HPDE6-E6E7 (cell line): ENCODE results near the gene SH2D2A.

Source experiments
- DNase-seq: peaks from one replicate; pipeline ENCODE4 v3.0.0; 2011; ENCODE audit warnings: missing footprints; ENCODE audit errors: extremely low spot score

SH2D2A gene

DNA sequence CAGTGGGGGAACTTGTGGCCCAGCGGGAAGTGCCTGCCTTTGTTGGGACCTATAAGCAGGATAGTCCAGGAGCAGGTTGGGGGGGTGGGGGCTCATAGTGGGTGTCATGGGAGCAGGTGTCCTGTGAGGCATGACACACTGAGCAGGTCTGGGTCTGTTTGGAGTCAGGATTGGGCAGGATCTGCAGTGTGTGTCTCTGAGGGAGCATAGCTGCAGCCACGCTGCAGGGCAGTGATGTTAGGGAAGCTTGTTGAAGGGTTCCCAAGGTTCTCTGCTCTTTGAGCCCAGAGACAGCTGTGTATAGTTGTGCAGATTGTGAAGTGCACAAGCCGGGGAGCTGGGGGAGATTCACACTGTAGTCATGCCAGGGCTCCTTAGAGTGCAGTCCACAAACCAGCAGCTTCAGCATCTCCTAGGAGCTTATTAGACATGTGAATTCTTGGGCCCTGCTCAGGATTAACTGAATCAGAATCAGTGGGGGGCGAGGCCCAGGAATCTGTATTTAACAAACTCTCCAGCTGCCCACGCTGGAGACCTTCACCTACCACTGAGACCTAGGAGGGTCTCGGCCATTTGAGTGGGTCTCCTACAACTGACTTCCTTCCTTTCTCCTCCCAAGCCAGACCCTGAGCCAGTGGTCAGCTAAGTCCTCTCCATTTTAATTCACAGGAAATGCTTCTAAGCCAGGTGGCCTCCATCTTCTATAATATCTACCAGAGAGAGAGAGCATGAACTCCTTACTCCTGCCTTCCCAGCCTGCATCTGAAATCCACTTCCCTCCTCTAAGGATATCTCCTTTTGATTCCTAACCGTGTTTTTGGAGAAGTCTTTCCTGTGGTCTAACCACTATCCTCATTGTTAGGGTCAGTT is 31.2 kb upstream of the SH2D2A start:
- no peak for DNase-seq

DNA sequence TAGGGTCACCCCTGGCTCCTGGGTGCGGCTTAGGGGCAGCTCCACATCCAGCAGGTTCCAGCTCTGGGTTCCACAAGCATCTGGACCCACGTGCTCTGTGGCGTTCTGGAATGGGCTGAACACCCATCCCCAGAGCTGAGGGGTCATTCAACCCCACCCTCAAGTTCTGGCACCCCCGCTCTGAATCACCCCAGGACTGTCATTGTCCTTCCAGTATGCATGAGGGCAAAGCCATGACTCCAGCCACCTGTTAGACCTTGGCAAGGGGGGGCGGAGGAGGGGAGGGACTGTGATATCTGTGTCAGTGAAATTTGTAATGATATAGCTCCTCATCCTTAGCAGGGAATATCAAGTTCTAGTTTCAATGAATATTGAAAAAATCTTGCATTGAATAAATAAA is 30.0 kb upstream of the SH2D2A start:
- DNase-seq, result no peak

DNA sequence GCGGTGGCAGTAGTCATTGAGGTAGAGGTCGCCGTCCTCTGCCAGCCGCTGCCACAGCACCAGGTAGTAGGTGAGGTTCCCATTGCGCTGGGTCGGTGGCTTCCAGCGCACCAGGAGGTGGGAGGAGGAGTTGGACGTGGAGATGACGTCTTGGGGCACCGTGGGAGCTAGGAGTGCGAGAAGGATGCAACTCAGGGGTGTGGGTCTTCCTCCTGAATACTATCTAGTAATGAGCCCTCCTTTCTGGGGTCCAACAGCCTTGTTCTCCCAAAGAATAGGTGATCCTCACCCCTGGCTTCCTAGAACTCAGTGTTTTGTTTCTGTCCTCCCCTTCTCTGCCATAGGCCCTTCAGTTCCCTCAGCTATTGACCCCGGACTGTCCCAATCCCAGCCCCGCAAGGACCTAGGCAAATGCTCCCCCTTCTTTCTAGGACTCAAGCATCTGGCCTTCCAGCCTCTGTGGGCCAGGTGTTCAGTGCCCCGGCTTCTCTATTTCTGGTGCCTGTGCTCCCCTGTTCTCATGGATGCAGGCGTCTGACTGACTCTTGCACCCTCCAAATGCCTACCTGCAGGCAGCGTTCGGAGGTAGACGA is 29.4 kb upstream of the SH2D2A start:
- DNase-seq, result no peak

DNA sequence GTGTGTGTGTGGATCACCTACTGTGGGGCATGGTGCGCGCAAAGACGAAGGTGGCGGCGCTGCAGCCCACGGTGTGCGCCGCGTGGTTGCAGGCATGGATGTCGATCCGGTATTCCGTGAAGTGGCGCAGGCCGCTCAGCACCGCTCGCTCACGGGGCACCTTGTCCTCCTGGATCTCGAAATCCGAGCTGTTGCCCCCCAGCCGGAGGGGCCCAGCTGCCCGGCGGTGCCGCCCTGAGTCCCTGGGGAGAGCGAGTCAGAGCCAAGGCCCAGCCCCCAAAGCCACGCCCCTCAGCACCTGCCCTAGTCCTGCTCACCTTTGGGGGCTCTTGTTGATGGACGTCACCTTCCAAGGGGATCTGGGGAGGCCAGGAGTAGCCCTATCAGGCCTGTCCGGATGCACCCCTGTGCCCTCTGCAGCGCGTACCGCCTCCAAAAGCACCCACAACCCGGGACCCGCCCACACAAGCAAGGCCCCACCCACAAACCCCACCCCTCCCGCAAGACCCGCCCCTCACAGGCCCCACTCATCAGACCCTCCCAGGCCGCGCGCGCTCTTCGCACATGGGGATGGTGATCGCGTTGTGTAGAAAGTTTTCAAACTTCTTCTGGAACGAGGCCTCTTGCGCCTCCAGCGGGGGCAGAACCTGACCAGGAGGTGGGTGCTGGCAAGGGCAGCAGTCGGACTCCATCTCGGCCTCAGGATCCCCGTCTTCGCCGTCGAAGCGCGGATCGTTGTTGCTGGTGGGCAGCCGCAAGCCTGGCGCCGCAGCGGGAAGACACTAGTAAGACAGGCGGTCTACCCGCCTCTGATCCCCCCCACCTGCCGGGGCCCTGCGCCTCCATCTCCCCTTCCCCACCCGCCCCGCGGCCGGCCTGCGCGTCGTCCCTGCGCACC is 28.7 kb upstream of the SH2D2A start:
- DNase-seq, result no peak

DNA sequence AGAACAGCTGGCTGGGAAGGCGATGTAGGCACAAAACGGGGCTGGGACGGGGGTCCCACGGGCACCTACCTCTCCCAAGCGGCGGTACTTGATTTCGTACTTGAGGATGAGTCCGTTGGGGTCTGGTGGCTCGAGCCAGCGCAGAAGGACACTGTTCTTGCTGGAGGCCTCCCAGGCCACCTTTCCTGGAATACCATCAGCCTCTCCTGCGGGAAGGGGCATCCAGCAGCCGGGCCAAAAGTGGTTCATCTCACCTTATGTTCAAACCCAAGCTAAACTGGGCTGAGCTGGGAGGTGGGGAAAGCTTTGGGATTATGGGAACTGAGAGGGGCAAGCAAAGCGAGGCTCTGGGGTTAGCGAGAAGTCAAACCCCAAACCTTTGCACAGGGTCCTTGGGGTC is 28.0 kb upstream of the SH2D2A start:
- no peak for DNase-seq

DNA sequence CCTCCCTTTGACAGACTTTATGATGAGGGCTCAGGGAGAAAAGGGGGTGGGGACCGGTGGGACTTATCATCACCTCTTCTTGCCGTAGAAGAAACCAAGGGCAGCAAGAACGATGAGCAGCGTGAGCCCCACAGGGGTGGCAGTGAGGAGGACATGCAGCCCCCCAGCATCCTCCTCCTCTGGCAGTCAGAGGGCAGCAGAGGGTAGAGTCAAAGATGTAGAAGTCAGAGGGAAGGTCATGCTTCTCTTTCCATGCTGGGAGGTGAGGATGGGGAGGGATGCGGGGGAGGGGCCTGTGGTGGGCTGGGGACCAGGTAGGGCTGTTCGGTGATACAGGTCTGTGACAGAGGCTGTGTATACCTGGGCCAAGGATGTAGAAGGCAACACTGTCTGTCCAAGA is 27.5 kb upstream of the SH2D2A start:
- DNase-seq, result no peak

DNA sequence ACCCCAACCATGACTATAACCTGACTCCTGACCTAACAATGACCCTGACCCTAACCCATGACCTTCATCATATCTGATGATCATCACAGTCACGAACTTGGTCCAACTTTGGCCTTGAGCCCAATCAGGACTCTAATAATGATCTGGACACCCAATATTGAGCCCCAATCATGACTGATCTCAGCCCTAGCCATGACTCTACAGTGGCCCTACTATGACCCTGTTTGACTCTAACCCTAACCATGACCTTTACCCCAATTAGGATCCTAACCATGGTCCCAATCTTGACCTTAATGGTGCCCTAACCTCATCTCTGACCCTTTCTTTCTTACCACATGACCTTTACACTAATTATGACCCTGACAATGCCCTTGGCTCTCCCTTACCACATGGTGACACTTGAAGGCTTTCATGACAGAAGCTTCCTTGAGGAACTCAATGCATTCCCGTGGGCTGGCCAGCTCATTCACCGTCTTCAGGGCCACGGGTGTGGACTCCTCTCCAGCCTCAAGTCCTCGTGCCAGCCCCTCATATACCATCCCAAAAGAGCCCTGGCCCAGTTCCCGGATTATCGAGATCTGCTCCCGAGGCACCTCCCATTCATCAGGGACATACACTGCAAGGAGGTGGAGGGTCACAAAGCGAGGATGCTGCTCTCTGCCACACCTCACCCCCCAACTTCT is 26.1 kb upstream of the SH2D2A start:
- no peak for DNase-seq

DNA sequence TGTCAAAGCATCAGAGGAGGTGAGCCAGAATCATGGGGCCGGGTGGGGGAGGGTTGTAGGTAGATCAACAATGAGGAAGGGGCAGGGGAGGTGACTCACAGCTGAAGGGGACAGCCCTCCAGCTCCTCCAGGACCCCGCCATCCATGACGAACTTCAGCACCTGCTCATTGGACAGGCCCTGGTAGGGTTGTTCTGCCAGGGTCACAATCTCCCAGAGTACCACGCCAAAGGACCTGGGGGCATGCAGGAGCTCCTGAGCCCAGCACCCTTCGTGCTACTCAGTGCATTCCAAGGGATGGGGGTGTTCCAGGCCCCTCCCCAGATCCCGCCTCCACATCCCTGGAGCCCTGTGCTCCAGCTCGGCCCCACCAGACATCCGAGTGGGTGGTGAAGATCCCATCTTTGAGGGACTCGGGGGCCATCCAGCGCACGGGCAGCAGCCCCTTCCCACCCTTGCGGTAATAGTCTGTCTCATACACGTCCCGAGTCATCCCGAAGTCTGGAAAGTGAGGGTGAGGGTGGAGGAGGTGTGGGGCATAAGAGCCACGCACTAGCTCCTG is 24.7 kb upstream of the SH2D2A start:
- DNase-seq, result no peak

DNA sequence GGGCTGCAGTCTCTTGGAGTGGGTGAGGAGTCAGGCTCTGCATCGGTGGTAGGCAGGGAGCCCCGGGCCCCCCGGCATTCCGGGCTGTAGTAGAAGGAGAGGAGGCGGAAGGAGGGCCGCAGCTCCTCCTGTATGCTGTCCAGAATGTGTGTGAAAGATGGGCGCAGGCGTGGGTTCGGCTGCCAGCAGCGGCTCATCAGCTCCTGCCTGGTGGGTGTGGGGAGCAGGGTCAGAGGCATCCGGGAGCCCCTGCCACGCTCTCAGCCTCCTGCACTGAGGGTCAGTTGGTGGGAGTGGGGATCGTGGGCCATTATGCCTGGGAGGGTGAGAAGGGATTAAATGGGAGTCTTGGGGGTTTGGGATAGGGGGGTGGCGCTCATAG is 24.2 kb upstream of the SH2D2A start:
- DNase-seq, result no peak

DNA sequence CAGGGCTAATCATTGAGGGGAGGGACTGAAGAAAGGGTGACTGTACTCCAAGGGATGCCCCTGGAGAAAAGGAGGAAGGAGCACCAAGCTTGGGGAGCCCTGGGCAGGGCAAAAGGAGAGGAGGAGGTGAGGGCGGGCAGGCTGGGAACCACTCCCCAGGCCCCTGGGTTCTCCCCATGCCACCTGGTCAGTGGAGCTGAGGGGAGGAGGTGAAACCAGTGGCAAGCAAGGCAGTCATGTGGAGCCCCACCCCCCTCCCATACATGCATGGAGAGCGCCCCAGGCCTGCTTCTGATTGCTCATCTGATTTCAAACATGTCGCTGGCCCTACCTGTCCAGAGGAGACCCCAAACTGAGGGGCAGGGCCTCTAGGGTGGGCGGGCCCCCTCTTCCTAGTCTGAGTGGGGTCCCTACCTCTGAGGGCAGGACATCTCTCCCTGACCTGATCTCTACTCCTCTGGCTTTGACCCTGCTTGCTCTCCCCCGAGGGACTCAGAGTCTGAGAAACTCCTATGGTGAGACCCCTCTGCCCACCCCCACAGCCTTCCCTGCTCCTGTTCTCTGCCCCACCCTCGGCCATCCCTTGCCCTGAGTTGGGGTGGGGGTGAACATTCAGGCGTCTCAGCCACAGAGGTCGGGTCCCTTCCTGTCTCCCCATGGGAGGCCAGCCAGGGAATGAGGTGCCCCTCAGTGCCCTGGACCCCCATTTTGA is 23.7 kb upstream of the SH2D2A start:
- DNase-seq, result no peak

DNA sequence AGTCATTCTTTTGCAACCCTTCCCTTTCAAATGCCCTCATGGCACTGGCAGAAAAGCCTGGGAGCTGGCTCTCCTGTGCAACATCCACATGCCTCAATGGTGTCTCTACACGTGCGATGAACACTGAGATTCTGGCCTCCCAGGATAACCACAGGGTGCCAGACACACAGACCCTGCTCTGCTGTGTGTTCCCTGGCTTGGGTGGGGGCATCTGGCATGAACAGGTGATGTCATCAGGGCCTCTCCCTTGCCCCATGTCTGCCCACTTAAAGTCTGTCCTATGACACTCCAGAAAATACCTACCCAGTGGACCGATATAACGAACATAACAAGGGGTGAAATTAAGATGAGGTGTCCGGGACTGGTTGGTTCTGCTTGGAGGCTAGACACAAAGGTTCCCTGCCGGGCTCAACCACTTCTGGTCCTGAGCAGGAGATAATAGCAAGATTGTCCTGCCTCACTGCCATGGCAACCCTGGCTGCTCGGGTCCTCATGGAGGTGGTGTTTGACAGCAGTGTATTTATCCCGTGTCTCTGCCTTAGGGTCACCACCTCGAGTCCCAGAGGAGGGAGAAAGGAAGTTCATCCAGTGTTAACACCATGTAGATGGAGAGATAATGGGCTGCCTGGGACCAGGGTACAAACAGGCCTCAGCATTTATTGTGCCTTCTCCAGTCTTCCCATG is 22.9 kb upstream of the SH2D2A start:
- DNase-seq, result no peak

DNA sequence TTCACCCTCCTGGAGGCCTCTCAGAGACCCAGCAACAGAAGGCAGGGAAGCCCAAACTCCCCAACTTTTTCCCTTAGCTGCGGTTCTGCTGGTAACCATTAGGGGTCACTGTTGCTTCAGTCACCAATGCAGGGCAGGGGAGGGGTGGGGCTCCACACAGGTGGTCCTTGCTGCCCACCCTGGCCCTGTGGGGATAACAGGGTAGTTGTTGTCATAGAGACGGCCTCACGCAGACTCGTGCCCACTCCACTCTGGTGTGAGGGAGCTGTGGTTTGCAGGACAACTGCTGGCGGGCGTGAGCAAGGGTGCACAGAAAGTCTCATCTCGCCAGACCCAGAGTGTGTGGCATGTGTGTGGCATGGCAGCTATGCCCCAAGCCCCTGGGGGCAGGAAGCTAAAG is 22.3 kb upstream of the SH2D2A start:
- no peak for DNase-seq

DNA sequence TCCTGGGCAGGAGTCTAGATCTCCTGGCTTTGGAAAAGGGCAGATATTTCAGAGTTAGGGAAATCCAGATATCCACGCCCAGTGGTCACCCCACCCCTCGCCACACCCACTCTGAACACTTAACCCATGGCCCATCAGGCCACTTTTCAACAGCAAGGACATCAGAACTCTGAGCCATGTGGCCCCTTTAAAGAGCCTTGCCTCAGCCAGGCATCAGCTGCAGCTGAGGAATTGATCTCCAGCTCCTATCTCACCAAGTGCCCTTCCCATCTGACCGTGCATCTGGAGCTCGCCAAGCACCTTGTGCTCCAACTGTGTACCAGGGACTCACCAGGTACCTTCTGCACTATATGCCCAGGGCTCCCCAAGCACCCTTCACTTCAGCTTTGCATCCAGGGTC is 20.2 kb upstream of the SH2D2A start:
- DNase-seq, result no peak

DNA sequence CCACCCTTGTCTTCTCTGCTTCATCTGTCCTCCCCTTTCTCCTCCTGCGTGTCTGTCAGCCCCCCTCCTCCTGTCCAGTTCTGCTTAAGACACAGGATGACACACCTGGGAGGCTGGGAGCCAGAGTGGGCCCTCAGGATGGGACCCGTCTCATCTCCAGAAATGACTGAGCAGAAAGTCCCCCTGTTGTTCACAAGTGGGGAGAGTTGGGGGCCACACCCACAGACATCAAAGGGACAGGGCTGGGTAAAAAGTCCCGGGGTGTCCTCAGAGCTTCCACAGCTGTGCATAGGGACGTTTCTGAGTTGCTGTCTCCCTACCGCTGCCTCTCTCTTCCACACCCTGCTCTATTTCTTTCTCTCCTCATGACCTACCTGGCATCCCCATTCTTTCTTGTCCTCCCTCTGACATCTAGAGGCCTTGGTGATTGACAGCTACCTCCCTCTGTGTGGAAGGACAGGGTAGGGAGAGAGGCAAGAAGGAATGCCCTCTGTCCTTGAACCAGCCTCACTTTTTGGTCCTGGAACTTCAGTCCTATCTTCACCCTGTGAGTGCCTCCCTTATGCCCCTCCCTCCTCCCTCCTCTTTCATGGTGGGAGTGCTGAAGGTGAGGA is 19.5 kb upstream of the SH2D2A start:
- no peak for DNase-seq

DNA sequence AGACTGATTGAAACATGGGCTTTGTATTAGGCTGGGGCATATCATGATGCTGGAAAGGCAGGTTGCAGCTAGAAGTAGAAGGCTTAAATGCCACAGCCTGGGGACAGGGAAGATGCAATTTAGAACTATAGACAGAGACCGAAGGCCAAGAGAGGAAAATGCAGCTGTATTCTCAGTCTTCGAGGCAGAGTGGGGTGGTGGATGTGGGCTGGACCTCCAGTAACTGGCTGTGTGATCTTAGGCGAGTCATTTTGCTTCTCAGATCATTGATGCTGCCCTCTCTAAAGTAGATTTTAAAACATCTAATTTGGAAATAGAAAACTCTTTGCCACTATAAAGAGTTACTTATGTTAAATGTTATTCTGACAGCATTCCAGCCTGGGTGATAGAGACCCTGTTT is 17.7 kb upstream of the SH2D2A start:
- DNase-seq, result no peak

DNA sequence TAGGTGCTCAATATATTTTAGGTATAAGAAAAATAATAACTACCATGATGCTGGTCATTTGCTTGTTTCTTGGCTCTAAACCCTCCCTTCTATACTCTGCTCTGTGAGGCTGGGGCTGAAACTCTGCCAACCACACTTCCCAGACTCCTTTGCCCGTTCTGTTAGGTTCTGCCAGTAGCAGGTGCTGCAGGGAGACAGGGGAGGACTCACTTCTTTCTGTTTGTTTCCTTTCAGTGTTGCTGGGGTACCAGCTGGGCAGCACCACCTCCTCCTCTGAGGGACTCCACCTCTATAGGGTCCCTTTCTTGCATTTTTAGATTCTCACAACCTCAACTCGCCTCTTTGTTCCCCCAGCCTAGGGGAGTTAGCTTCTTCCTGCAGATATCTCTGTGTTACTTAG is 17.0 kb upstream of the SH2D2A start:
- no peak for DNase-seq

DNA sequence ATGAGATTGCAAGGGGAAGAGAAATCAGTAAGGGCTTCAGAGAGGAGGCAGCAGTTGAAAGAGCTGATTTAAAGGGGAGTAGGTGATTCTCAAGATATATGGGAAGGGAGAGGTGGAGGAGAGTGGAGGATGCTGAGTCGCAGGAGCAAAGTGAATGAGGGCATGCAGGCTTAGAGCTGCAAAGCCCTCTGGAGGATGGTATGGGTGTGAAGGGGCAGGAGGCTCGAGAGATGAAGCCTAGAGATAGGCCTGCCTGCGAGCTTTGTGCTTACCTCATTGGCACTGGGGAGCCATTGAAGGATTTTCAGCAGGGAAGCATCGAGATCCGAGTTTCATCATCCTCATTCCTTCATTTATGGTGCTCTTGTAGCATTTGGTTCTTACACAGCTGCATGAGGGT is 15.8 kb upstream of the SH2D2A start:
- no peak for DNase-seq

DNA sequence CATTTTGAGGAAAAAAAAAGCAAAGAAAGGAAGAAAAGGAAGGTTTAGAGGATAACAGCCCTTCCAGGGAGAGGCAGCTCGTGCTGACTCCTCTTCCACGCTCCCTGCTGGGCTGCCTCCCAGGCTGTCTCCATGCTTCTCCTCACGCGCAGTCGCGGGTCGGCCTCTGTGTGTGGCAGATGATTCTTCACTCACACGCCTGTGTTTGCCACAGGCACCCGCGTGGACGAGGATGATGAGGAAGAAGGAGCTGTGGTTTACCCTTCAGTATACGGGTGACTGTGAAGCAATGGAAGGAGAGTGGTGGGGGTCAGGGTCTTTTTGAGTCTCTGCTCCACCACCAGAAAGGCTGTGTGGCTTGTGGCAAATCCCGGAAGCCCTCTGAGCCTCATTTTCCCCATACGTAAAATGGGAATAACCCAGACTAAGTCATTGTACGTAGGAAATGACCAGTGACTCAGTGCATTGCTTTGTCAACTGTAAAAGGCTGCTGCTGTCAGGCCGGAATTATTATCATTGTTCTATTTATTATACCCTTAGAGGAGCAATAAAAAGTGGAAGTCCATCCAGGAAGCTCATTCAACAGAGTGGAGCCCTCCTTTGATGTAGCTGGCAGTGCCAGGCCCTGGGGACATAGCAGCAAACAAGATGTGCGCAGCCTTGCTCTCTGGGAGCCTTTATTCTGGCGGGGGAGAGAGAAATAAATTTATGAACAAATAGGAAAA is 11.9 kb upstream of the SH2D2A start:
- DNase-seq, result no peak

DNA sequence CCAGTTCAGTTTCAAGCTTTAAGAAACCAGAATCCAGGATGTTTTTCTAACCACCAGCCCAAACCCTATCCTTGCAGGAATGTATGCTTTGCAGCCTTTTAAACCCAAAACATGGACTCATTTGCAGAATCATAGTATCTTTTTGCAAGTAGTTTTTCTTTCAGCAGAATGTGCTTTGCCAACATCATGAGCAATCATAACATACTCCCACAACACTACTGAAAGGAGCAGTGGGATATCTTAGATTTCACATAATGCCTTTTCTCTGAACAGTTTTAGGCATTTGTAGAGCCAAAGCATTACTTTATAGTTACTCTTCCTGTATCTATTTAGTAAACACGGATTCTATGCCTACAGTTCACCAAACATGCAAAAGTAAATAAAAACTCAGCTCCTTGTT is 10.0 kb upstream of the SH2D2A start:
- no peak for DNase-seq
